ENCODE data around the gene CEP70. TPM values are rescaled to one million over a fixed set of nuclear protein-coding genes. Genes with fewer than 3 reads are reported as not detected.

The CEP70 gene
- total RNA-seq, 3 donors from 2014 or later, result 19.5 to 84.0 (median 58.3) TPM

GRCh38 chr3:138459619-138460535 lies 134.2 kb downstream of the CEP70 start:
- Histone ChIP-seq H3K36me3 (no peaks in the 10 kb centered on the region), H3K4me3 (no peak overlapping the region), H3K9me3 (no peaks in the 10 kb centered on the region), H3K27me3 (no peaks in the 10 kb centered on the region), H3K4me1 (no peaks in the 10 kb centered on the region), H3K27ac (no peak overlapping the region)
- intact Hi-C loops (cut with DNase I; ENCODE audit: low total_unique reads), result no loop called here
- TF ChIP-seq POLR2AphosphoS5 (IDR thresholded peaks at IDR 0.05) (no peak), CTCF (IDR thresholded peaks at IDR 0.05) (no peak), POLR2A (IDR thresholded peaks at IDR 0.05) (no peak)
- DNase-seq (ENCODE audit: low spot score in 2 of 2), result peak in 1 of 2 donors; percentile 28

DNA sequence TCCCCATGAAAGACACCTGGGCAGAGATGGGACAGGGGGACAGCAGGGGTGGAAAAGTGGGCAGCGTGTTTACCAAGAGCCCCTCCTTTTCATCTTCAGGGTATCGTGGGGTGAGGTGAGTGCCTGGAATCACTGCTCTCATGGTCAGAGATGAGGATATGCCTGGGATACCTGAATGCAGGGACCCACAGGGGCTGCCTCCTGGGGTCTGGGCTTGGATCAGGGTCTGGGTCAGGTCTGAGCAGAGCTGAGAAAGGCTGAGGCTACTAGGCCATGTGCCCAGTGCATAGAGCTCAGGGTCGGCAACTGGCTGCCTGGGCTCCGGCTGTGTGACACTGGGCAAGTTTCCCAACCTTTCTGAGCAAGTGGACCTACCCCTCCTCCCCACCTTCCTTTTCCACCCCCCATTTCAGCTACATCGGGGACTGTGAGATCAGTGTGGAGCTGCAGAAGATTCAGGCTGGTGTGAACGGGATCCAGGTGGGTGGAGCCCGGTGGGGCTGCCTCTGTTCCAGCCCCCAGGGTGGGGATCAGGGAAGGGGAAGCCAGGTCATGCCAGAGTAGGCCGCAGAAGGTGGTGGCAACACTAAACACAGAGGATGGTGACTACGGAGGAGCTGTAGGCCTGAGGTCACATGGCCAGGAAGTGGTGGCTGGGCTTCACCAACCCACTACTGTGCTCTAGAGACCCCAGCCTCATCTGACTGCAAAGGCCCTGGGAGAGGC lies 135.1 kb downstream of the CEP70 start:
- Histone ChIP-seq H3K4me1 (no peaks in the 10 kb centered on the region), H3K4me3 (no peak overlapping the region)

DNA sequence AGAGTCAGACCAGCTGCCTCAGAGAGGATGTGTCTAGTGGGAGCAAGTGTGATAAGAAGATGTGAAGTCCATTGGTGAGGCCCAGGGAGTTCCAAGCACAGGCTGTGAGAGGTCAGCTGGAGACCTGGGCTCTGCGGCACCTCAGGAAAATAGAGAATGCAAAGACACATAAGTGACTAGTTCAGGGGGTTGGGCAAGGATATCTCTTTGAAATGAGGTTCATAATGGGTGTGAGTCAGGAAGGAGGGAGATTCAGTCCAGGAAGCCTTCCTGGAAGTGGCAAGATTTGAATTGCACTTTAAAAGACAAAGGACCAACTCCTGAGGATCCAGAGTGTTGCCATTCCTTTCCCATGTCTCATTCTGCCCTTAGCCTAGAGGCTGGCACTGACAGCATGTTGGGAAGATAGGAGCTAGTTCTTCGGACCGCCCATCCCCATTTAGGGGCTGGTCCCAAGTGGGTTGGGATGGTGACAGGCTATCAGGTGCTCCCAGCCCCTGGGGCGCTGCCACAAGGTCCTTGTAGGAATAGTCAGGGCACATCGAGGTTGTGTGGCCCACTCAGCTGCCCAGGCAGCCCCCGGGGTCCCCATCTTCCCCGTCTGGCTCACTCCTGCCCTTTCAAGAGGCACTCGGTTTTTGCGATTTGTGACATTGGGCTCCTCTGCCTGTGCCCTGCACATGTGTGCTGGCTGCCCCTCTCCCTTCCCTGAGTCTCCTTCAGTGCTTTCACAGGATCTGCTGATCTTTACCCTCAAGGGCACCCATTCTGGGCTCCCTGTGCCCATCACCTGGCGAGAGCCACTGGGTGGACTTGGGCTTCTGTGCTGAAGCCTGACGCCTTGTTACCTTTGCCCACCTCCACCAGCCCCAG lies 136.0 kb downstream of the CEP70 start:
- TF ChIP-seq CTCF (IDR thresholded peaks at IDR 0.05), result no peak
- no peak for TF ChIP-seq POLR2AphosphoS5 (IDR thresholded peaks at IDR 0.05)
- TF ChIP-seq POLR2A (IDR thresholded peaks at IDR 0.05), result no peak
- intact Hi-C loops (cut with DNase I; ENCODE audit: low total_unique reads), result no loop called here

More for the DNA sequence above, 135.1 kb downstream of the CEP70 start:
- Histone ChIP-seq H3K27ac (no peak overlapping the region), H3K9me3 (no peaks in the 10 kb centered on the region), H3K36me3 (no peaks in the 10 kb centered on the region), H3K27me3 (no peaks in the 10 kb centered on the region)
- peak in 1 of 2 donors; percentile 36 for DNase-seq (ENCODE audit: low spot score in 2 of 2)
- no peak for TF ChIP-seq CTCF (IDR thresholded peaks at IDR 0.05)
- no peak for TF ChIP-seq POLR2AphosphoS5 (IDR thresholded peaks at IDR 0.05)
- TF ChIP-seq POLR2A (IDR thresholded peaks at IDR 0.05), result no peak
- intact Hi-C loops (cut with DNase I; ENCODE audit: low total_unique reads), result no loop called here

GRCh38 chr3:138456961-138457862 lies 136.8 kb downstream of the CEP70 start:
- Histone ChIP-seq H3K36me3 (no peaks in the 10 kb centered on the region), H3K4me1 (no peaks in the 10 kb centered on the region), H3K27ac (no peak overlapping the region), H3K9me3 (no peaks in the 10 kb centered on the region), H3K27me3 (no peaks in the 10 kb centered on the region), H3K4me3 (no peak overlapping the region)
- intact Hi-C loops (cut with DNase I; ENCODE audit: low total_unique reads), result no loop called here
- DNase-seq (ENCODE audit: low spot score in 2 of 2), result peak in 1 of 2 donors; percentile 12
- no peak for TF ChIP-seq CTCF (IDR thresholded peaks at IDR 0.05)

More for the DNA sequence above, 136.0 kb downstream of the CEP70 start:
- no peaks in the 10 kb centered on the region for H3K9me3 ChIP-seq
- H3K4me1 ChIP-seq, result no peaks in the 10 kb centered on the region
- peak; percentile 9 to 24 for DNase-seq (ENCODE audit: low spot score in 2 of 2)
- no peaks in the 10 kb centered on the region for H3K27me3 ChIP-seq
- no peaks in the 10 kb centered on the region for H3K36me3 ChIP-seq
- no peak overlapping the region for H3K27ac ChIP-seq
- H3K4me3 ChIP-seq, result no peak overlapping the region
